Brain pericyte (primary cell): Measurements from ENCODE around the gene CDK12.

Source experiments
- DNase-seq: peaks from one replicate; pipeline ENCODE4 v3.0.0-alpha.2; 2012; ENCODE audit warnings: low read depth, low spot score

The CDK12 gene

GRCh38 chr17:39581071-39581758 is 119.9 kb downstream of the CDK12 start:
- DNase-seq, result no peak

- DNase-seq, result no peak
These were observed 120.4 kb downstream of the CDK12 start for GRCh38 chr17:39581759-39582085.

DNA sequence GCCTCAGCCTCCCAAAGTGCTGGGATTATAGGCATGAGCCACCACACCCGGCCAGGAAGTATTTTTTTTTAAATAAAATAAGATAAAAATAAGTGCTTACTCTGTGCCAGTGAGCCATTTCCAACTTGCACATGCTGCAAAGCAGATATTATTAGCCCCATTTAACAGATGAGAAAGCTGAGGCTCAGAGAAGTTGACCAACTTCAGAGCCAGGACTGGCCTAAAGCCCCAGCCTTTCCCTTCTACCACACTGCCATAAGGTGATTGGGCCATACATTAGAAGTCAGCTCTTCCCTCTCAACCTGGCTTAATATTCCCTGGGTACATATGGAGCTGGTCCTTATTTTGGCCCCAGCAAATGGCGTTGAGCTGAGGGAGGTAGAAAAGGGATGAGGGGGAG is 121.4 kb downstream of the CDK12 start:
- no peak for DNase-seq
